Testis (tissue), 3 donors: ENCODE data around the gene SRRM2. TPM values are rescaled to one million over a fixed set of nuclear protein-coding genes. Genes with fewer than 3 reads are reported as not detected.

ENCODE experiments used
- DNase-seq: peaks from one replicate; pipeline ENCODE4 v3.0.0-alpha.2; 2019
- H3K27ac ChIP-seq, 2 donors: fragments of 200-600 bp; sonication (generic); one replicate each; pipeline ENCODE4 v1.5.1; 2019
- H3K27me3 ChIP-seq: fragments of 200-600 bp; sonication (generic); one replicate; pipeline ENCODE4 v1.5.1; 2019
- H3K36me3 ChIP-seq: fragments of 200-600 bp; sonication (generic); one replicate; pipeline ENCODE4 v1.5.1; 2017; ENCODE audit warnings: low read depth; ENCODE audit errors: missing control alignments
- H3K4me1 ChIP-seq: fragments of 200-600 bp; sonication (generic); one replicate; pipeline ENCODE4 v1.5.1; 2019
- H3K4me3 ChIP-seq, 2 donors: fragments of 200-600 bp; sonication (generic); one replicate each; pipeline ENCODE4 v1.5.1; 2017 to 2019
- H3K9me3 ChIP-seq: fragments of 200-600 bp; sonication (generic); one replicate; pipeline ENCODE4 v1.5.1; 2017
- CTCF ChIP-seq, 3 experiments: fragments of 450-650 bp in 2 of 3; fragments of 200-600 bp in 1 of 3; sonication (generic) in 1 of 3; IDR thresholded peaks; one replicate each; pipeline ENCODE4 v1.5.1; 2016 to 2019; ENCODE audit warnings: antibody characterized with exemption in 3 of 3, mild to moderate bottlenecking in 2 of 3, moderate library complexity in 1 of 3
- POLR2A ChIP-seq: fragments of 450-650 bp; IDR thresholded peaks from one replicate; pipeline ENCODE4 v1.6.1; 2017; ENCODE audit warnings: antibody characterized with exemption, mild to moderate bottlenecking, moderate library complexity
- WGBS, 2 donors: methylation state at CpG; one replicate each; pipeline ENCODE4 v1.1.5; 2018; 5-methylcytosine and 5-hydroxymethylcytosine counted together
- intact Hi-C: fragments of 100-400 bp; cut with DNase I; formaldehyde crosslinking; loops from one replicate; pipeline ENCODE4 v1.15.1; 2023; ENCODE audit warnings: low total_unique reads
- polyA plus RNA-seq: library from polyadenylated mRNA; stranded (reverse); fragments of 350-450 nt; fragmentation: Illumina TruSeq; extraction: RNeasy Lipid Tissue Mini Kit (QIAGEN cat#74804); gene quantifications from one replicate; pipeline ENCODE4 v1.2.3, GENCODE V29; 2014; ENCODE audit warnings: low read depth, low replicate concordance; ENCODE audit not compliant: insufficient read depth
- total RNA-seq, 2 donors: library from RNA; depleted of rRNA; stranded (reverse); fragments of >200 nt; gene quantifications; one replicate each; pipeline ENCODE4 v1.2.3, GENCODE V29; 2016

SRRM2 gene
- total and polyA plus RNA-seq, 3 donors from 2014 or later = 446 to 738 (median 526) TPM

- Histone ChIP-seq H3K9me3 (no peaks in the 10 kb centered on the region), H3K4me1 (peaks cover 13% of the 10 kb centered on the region), H3K36me3 (no peaks in the 10 kb centered on the region), H3K4me3 (no peak within 1 kb of the TSS), H3K27ac (no peak within 1 kb of the TSS), H3K27me3 (no peaks in the 10 kb centered on the region)
- 44 to 53% methylated on average over 10 of the region's 10 CpGs for WGBS, 2 donors
- intact Hi-C loops = no loop called here
- TF ChIP-seq POLR2A = no peak
- no peak for TF ChIP-seq CTCF (IDR thresholded peaks at IDR 0.05)
- no peak for DNase-seq
These were observed 35.0 kb downstream of the SRRM2 start, which contains the start of gene PRSS33 for GRCh38 chr16:2787406-2787805. Gene PRSS33, minus strand, starts transcription at chr16:2787560. Its CDS starts 1,013 bp downstream, at chr16:2786547.

- TF ChIP-seq CTCF (IDR thresholded peaks at IDR 0.05) (no peak), POLR2A (no peak)
These were observed 35.5 kb downstream of the SRRM2 start for GRCh38 chr16:2787961-2788360.

GRCh38 chr16:2790631-2791030, 38.2 kb downstream of the SRRM2 start:
- no peak overlapping the region for H3K27ac ChIP-seq
- intact Hi-C loops = no loop called here
- no peak for DNase-seq
- H3K4me1 ChIP-seq = peaks cover 7% of the 10 kb centered on the region
- no peaks in the 10 kb centered on the region for H3K27me3 ChIP-seq
- WGBS, 2 donors = 84 to 87% methylated on average over 5 of the region's 5 CpGs
- H3K4me3 ChIP-seq = no peak overlapping the region
- TF ChIP-seq POLR2A = no peak
- H3K9me3 ChIP-seq = no peaks in the 10 kb centered on the region
- H3K36me3 ChIP-seq = no peaks in the 10 kb centered on the region

More at GRCh38 chr16:2787961-2788360, 35.5 kb downstream of the SRRM2 start:
- H3K36me3 ChIP-seq = no peaks in the 10 kb centered on the region
- no peak for DNase-seq
- WGBS, 2 donors = 41 to 43% methylated on average over 6 to 7 of the region's 7 CpGs
- no peak overlapping the region for H3K27ac ChIP-seq
- intact Hi-C loops = no loop called here
- H3K4me3 ChIP-seq = no peak overlapping the region
- no peaks in the 10 kb centered on the region for H3K9me3 ChIP-seq
- no peaks in the 10 kb centered on the region for H3K27me3 ChIP-seq
- H3K4me1 ChIP-seq = peaks cover 13% of the 10 kb centered on the region

GRCh38 chr16:2791174-2791573, 38.7 kb downstream of the SRRM2 start:
- no peak for TF ChIP-seq CTCF (IDR thresholded peaks at IDR 0.05)
- no peak for TF ChIP-seq POLR2A
- 68 to 94% methylated on average over 3 to 8 of the region's 8 CpGs for WGBS, 2 donors
- Histone ChIP-seq H3K4me1 (peaks cover 2% of the 10 kb centered on the region), H3K36me3 (no peaks in the 10 kb centered on the region), H3K9me3 (no peaks in the 10 kb centered on the region), H3K27ac (no peak overlapping the region), H3K4me3 (no peak overlapping the region), H3K27me3 (no peaks in the 10 kb centered on the region)
- intact Hi-C loops = no loop called here
- DNase-seq = no peak

- Histone ChIP-seq H3K27ac (no peak overlapping the region), H3K36me3 (no peaks in the 10 kb centered on the region), H3K4me3 (no peak overlapping the region), H3K4me1 (no peaks in the 10 kb centered on the region), H3K27me3 (no peaks in the 10 kb centered on the region), H3K9me3 (no peaks in the 10 kb centered on the region)
- DNase-seq = no peak
- intact Hi-C loops = no loop called here
- TF ChIP-seq CTCF (IDR thresholded peaks at IDR 0.05) (no peak), POLR2A (no peak)
- 91 to 93% methylated on average over 10 of the region's 10 CpGs for WGBS, 2 donors
These were observed 40.5 kb downstream of the SRRM2 start for GRCh38 chr16:2792940-2793339.
